Astrocyte (in vitro differentiated cells and primary cell): Measurements from ENCODE around the gene ZNF608. TPM values are rescaled to one million over a fixed set of nuclear protein-coding genes. Genes with fewer than 3 reads are reported as not detected.

Experiments
- DNase-seq: peaks from one replicate; pipeline ENCODE4 v3.0.0-alpha.2; 2010; ENCODE audit warnings: low read depth
- FAIRE-seq: peaks from 2 replicates; lab custom pipeline; 2011; peaks lifted over from hg19 to GRCh38; lab: Jason Lieb, UNC
- H2AFZ ChIP-seq: 2 replicates; pipeline ENCODE4 v1.6.0; 2012; ENCODE audit warnings: low read depth, low read length, inconsistent platforms
- H3K27ac ChIP-seq: 2 replicates; pipeline ENCODE4 v1.5.1; 2011; ENCODE audit warnings: low read depth, low read length, inconsistent platforms
- H3K27me3 ChIP-seq: 2 replicates; pipeline ENCODE4 v1.6.0; 2011; ENCODE audit warnings: low read length, inconsistent platforms; ENCODE audit not compliant: insufficient read depth
- H3K36me3 ChIP-seq: 2 replicates; pipeline ENCODE4 v1.5.1; 2011; ENCODE audit warnings: low read length, inconsistent platforms; ENCODE audit not compliant: insufficient read depth
- H3K4me1 ChIP-seq: 2 replicates; pipeline ENCODE4 v1.5.1; 2011; ENCODE audit warnings: low read length, inconsistent platforms; ENCODE audit not compliant: insufficient read depth
- H3K4me2 ChIP-seq: 2 replicates; pipeline ENCODE4 v1.6.0; 2012; ENCODE audit warnings: low read length, inconsistent platforms
- H3K4me3 ChIP-seq: 2 replicates; pipeline ENCODE4 v1.5.1; 2011; ENCODE audit warnings: low read depth, mild to moderate bottlenecking, low read length, inconsistent platforms; ENCODE audit not compliant: insufficient read depth
- H3K79me2 ChIP-seq: 2 replicates; pipeline ENCODE4 v1.6.0; 2012; ENCODE audit warnings: mild to moderate bottlenecking, low read length, inconsistent platforms; ENCODE audit not compliant: insufficient read depth
- H3K9ac ChIP-seq: 2 replicates; pipeline ENCODE4 v1.6.0; 2012; ENCODE audit warnings: mild to moderate bottlenecking, low read length, inconsistent platforms
- H3K9me3 ChIP-seq: 2 replicates; pipeline ENCODE4 v1.5.1; 2012; ENCODE audit warnings: low read depth, mild to moderate bottlenecking, low read length, inconsistent platforms; ENCODE audit not compliant: insufficient read depth
- H4K20me1 ChIP-seq: 2 replicates; pipeline ENCODE4 v1.6.0; 2012; ENCODE audit warnings: low read length, inconsistent platforms; ENCODE audit not compliant: insufficient read depth
- H3K27ac Mint-ChIP-seq: one replicate; pipeline ENCODE4 v1.8.0; 2021; ENCODE audit warnings: mild to moderate bottlenecking, mixed read lengths; ENCODE audit not compliant: unreplicated experiment
- H3K27me3 Mint-ChIP-seq: one replicate; pipeline ENCODE4 v1.8.0; 2021; ENCODE audit warnings: low read depth, mixed read lengths; ENCODE audit not compliant: unreplicated experiment
- H3K36me3 Mint-ChIP-seq: one replicate; pipeline ENCODE4 v1.8.0; 2021; ENCODE audit warnings: low read depth, mixed read lengths; ENCODE audit not compliant: unreplicated experiment
- H3K4me1 Mint-ChIP-seq: one replicate; pipeline ENCODE4 v1.8.0; 2021; ENCODE audit warnings: low read depth, mixed read lengths; ENCODE audit not compliant: unreplicated experiment
- H3K4me3 Mint-ChIP-seq: one replicate; pipeline ENCODE4 v1.8.0; 2021; ENCODE audit warnings: mild to moderate bottlenecking, moderate library complexity, mixed read lengths; ENCODE audit not compliant: unreplicated experiment
- H3K9me3 Mint-ChIP-seq: one replicate; pipeline ENCODE4 v1.8.0; 2021; ENCODE audit warnings: mild to moderate bottlenecking, mixed read lengths; ENCODE audit not compliant: unreplicated experiment
- CTCF ChIP-seq: IDR thresholded peaks from 2 replicates; pipeline ENCODE4 v1.5.1; 2011; ENCODE audit warnings: low read depth, mild to moderate bottlenecking, inconsistent platforms, low read length, moderate library complexity; ENCODE audit not compliant: insufficient read depth
- EZH2 ChIP-seq: IDR thresholded peaks from 2 replicates; pipeline ENCODE4 v1.6.1; 2012; ENCODE audit warnings: mild to moderate bottlenecking, low read length, inconsistent platforms; ENCODE audit not compliant: insufficient read depth
- total RNA-seq: library from RNA; stranded (reverse); gene quantifications from 2 replicates; pipeline ENCODE4 v1.2.1, GENCODE V29; 2021

ZNF608 gene
- total RNA-seq, 1 donor from 2014 or later: 57.3 TPM

DNA sequence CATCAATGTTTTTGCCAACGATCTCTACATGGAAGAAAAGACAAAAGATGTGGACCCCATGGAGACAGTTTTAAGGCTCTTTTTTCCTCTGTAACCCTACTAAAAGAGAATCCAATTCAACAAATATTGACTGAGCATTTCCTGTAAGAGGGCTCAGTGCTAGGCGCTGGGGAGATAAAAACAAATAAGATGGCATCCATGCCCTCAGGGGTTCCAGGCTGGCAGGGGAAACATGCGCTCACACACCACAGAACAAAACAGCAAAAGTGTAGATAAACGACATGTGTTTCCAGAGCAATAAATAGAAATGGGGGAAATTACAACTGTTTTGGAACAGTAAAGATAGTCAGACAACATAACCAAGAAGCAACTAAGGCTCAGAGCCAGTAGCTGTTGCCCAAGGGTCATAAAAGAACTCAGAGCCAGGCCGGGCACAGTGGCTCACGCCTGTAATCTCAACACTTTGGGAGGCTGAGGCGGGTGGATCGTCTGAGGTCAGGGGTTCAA, 25.2 kb downstream of the ZNF608 start:
- Histone ChIP-seq H3K4me3 (no peak overlapping the region), H3K36me3 (no peaks in the 10 kb centered on the region), H3K27me3 (no peaks in the 10 kb centered on the region), H3K27ac (no peak overlapping the region), H3K9me3 (no peaks in the 10 kb centered on the region), H3K4me2 (no peak overlapping the region), H3K9ac (no peak overlapping the region), H3K79me2 (peaks cover 87% of the 10 kb centered on the region), H4K20me1 (peaks cover 71% of the 10 kb centered on the region), H2AFZ (no peak overlapping the region), H3K4me1 (no peaks in the 10 kb centered on the region)
- peak overlapping the region; percentile 34 for H3K4me3 Mint-ChIP-seq
- peaks cover 16% of the 10 kb centered on the region for H3K4me1 Mint-ChIP-seq
- peak overlapping the region; percentile 62 for H3K27ac Mint-ChIP-seq
- FAIRE-seq: no peak
- TF ChIP-seq CTCF (no peak), EZH2 (no peak)
- H3K36me3 Mint-ChIP-seq: peaks cover 1% of the 10 kb centered on the region
- peaks cover 3% of the 10 kb centered on the region for H3K9me3 Mint-ChIP-seq
- no peak for DNase-seq
- no peaks in the 10 kb centered on the region for H3K27me3 Mint-ChIP-seq

DNA sequence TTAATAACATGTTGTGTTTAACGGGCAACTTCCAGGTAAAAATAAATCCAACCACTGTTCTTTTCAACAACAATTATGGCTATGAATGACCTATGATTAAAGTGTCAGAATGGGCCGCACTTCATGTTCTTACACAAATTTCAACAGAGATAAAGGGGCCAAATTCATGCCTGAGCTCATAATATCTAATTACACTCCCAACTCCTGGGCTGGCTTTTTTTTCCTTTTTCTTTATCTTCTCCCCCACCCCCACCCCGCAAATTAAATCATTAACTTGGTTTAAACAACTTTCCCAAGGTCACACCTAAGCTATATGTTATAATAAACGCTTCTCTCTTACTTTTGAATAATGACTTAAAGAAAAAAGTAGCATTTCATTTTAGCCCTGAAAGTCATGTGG, 25.8 kb downstream of the ZNF608 start:
- FAIRE-seq (no peak), DNase-seq (no peak)
- H3K27ac ChIP-seq: no peak overlapping the region
- TF ChIP-seq CTCF (no peak), EZH2 (no peak)
- no peak overlapping the region for H3K4me3 Mint-ChIP-seq
- peaks cover 13% of the 10 kb centered on the region for H3K4me1 Mint-ChIP-seq
- H2AFZ ChIP-seq: no peak overlapping the region
- no peaks in the 10 kb centered on the region for H3K4me1 ChIP-seq
- peaks cover 1% of the 10 kb centered on the region for H3K36me3 Mint-ChIP-seq
- no peaks in the 10 kb centered on the region for H3K27me3 ChIP-seq
- H3K9ac ChIP-seq: no peak overlapping the region
- peaks cover 64% of the 10 kb centered on the region for H4K20me1 ChIP-seq
- no peak overlapping the region for H3K27ac Mint-ChIP-seq
- H3K9me3 ChIP-seq: no peaks in the 10 kb centered on the region
- peaks cover 80% of the 10 kb centered on the region for H3K79me2 ChIP-seq
- H3K36me3 ChIP-seq: no peaks in the 10 kb centered on the region
- H3K27me3 Mint-ChIP-seq: no peaks in the 10 kb centered on the region
- no peak overlapping the region for H3K4me2 ChIP-seq
- H3K9me3 Mint-ChIP-seq: peaks cover 3% of the 10 kb centered on the region
- H3K4me3 ChIP-seq: no peak overlapping the region

- H3K27ac ChIP-seq: no peak overlapping the region
- peaks cover 51% of the 10 kb centered on the region for H4K20me1 ChIP-seq
- Mint-ChIP-seq H3K27ac (no peak overlapping the region), H3K4me1 (peaks cover 16% of the 10 kb centered on the region), H3K27me3 (no peaks in the 10 kb centered on the region), H3K4me3 (no peak overlapping the region), H3K36me3 (no peaks in the 10 kb centered on the region), H3K9me3 (peaks cover 3% of the 10 kb centered on the region)
- TF ChIP-seq EZH2: no peak
- TF ChIP-seq CTCF: no peak
- H2AFZ ChIP-seq: no peak overlapping the region
- DNase-seq (no peak), FAIRE-seq (no peak)
- peaks cover 78% of the 10 kb centered on the region for H3K79me2 ChIP-seq
- no peaks in the 10 kb centered on the region for H3K36me3 ChIP-seq
- no peaks in the 10 kb centered on the region for H3K4me1 ChIP-seq
- H3K9ac ChIP-seq: no peak overlapping the region
- no peaks in the 10 kb centered on the region for H3K27me3 ChIP-seq
- H3K4me3 ChIP-seq: no peak overlapping the region
- no peaks in the 10 kb centered on the region for H3K9me3 ChIP-seq
- no peak overlapping the region for H3K4me2 ChIP-seq
Observed at GRCh38 chr5:124719113-124719967, 27.1 kb downstream of the ZNF608 start.
